ENCODE measurements around the gene PRMT7.
A peak's percentile ranks its signal among the peaks of the same experiment; 100 is the strongest.
"Not testable (repeated sequence)": the region's sequence is repeated elsewhere in the genome, so short reads cannot be mapped to it uniquely, and the experiment has no call there.

PRMT7 gene

GRCh38 chr16:68284847-68285246 lies 26.0 kb upstream of the PRMT7 start:
- no peak for DNase-seq

- no peak for DNase-seq
Measured at GRCh38 chr16:68285683-68286082, 25.1 kb upstream of the PRMT7 start.

GRCh38 chr16:68286153-68287074 lies 24.4 kb upstream of the PRMT7 start:
- peak; percentile 65 for DNase-seq

- peak; percentile 59 for DNase-seq
Measured at GRCh38 chr16:68287276-68288251, 23.3 kb upstream of the PRMT7 start.

GRCh38 chr16:68288252-68288650 lies 22.6 kb upstream of the PRMT7 start:
- DNase-seq: no peak

GRCh38 chr16:68288796-68289195 lies 22.0 kb upstream of the PRMT7 start:
- not testable (repeated sequence) for DNase-seq

- DNase-seq: no peak
Measured at GRCh38 chr16:68289202-68289601, 21.6 kb upstream of the PRMT7 start.

- peak; percentile 76 for DNase-seq
Measured at GRCh38 chr16:68289621-68290329, 21.0 kb upstream of the PRMT7 start.

GRCh38 chr16:68290450-68290849 lies 20.4 kb upstream of the PRMT7 start:
- DNase-seq: no peak

- DNase-seq: no peak
Measured at GRCh38 chr16:68291227-68291626, 19.6 kb upstream of the PRMT7 start.

- DNase-seq: no peak
Measured at GRCh38 chr16:68292425-68292824, 18.4 kb upstream of the PRMT7 start.

- DNase-seq: no peak
Measured at GRCh38 chr16:68296291-68296690, 14.5 kb upstream of the PRMT7 start.

GRCh38 chr16:68296693-68297092 lies 14.1 kb upstream of the PRMT7 start:
- no peak for DNase-seq

GRCh38 chr16:68297908-68298307 lies 12.9 kb upstream of the PRMT7 start:
- DNase-seq: no peak

- no peak for DNase-seq
Measured at GRCh38 chr16:68298312-68298711, 12.5 kb upstream of the PRMT7 start.

GRCh38 chr16:68298907-68299561 lies 11.8 kb upstream of the PRMT7 start:
- no peak for DNase-seq

- no peak for DNase-seq
Measured at GRCh38 chr16:68299571-68300453, 11.0 kb upstream of the PRMT7 start.

GRCh38 chr16:68300734-68301459 lies 9.9 kb upstream of the PRMT7 start:
- DNase-seq: no peak

GRCh38 chr16:68306633-68307032 lies 4.2 kb upstream of the PRMT7 start:
- no peak for DNase-seq

- peak; percentile 26 for DNase-seq
Measured at GRCh38 chr16:68309799-68310198, 1.0 kb upstream of the PRMT7 start.

- no peak for DNase-seq
Measured at GRCh38 chr16:68310437-68310773, 414 bp upstream of the PRMT7 start.
